Mesenchymal stem cell (in vitro differentiated cells and primary cell): ENCODE measurements around the gene RANBP3.
A peak's percentile ranks its signal among the peaks of the same experiment; 100 is the strongest.

Source experiments
- DNase-seq: peaks from one replicate; pipeline ENCODE4 v3.0.0-alpha.2; 2013
- H2AFZ ChIP-seq: one replicate; pipeline ENCODE4 v1.6.1; 2013; ENCODE audit warnings: low read depth, mild to moderate bottlenecking, control low read depth, inconsistent platforms, low read length, moderate library complexity
- H2AK5ac ChIP-seq: 2 replicates; pipeline ENCODE4 v1.6.1; 2013; ENCODE audit warnings: low read length, moderate library complexity, mild to moderate bottlenecking, inconsistent platforms; ENCODE audit not compliant: severe bottlenecking
- H2BK120ac ChIP-seq: one replicate; pipeline ENCODE4 v1.6.1; 2013; ENCODE audit warnings: low read depth, mild to moderate bottlenecking, inconsistent platforms, low read length, moderate library complexity
- H2BK12ac ChIP-seq, 2 experiments: one replicate each; pipeline ENCODE4 v1.6.1; 2013; ENCODE audit warnings: inconsistent platforms in 2 of 2, low read length in 2 of 2, mild to moderate bottlenecking in 2 of 2, moderate library complexity in 2 of 2, control low read depth in 1 of 2
- H2BK15ac ChIP-seq: one replicate; pipeline ENCODE4 v1.6.1; 2013; ENCODE audit warnings: mild to moderate bottlenecking, low read depth, inconsistent platforms; ENCODE audit not compliant: poor library complexity, severe bottlenecking
- H2BK5ac ChIP-seq: 2 replicates; pipeline ENCODE4 v1.6.1; 2013; ENCODE audit warnings: low read depth, mild to moderate bottlenecking, low read length, control low read depth, inconsistent platforms; ENCODE audit not compliant: poor library complexity, severe bottlenecking
- H3K14ac ChIP-seq, 2 experiments: one replicate each; pipeline ENCODE4 v1.6.1; 2013; ENCODE audit warnings: inconsistent platforms in 2 of 2, low read length in 2 of 2, control low read depth in 1 of 2, mild to moderate bottlenecking in 1 of 2, moderate library complexity in 1 of 2
- H3K18ac ChIP-seq, 2 experiments: one replicate each; pipeline ENCODE4 v1.6.1; 2013; ENCODE audit warnings: inconsistent platforms in 2 of 2, low read length in 2 of 2, control low read depth in 1 of 2, low read depth in 1 of 2, mild to moderate bottlenecking in 1 of 2
- H3K23ac ChIP-seq, 2 experiments: one replicate each; pipeline ENCODE4 v1.6.1; 2013; ENCODE audit warnings: inconsistent platforms in 2 of 2, low read length in 2 of 2, mild to moderate bottlenecking in 2 of 2, moderate library complexity in 2 of 2, control low read depth in 1 of 2
- H3K27ac ChIP-seq: 2 replicates; pipeline ENCODE4 v1.5.1; 2013; ENCODE audit warnings: mild to moderate bottlenecking, moderate library complexity, low read length, control low read depth, inconsistent platforms; ENCODE audit not compliant: poor library complexity, severe bottlenecking
- H3K27me3 ChIP-seq, 2 experiments: 2 replicates each; pipeline versions ENCODE4 v1.6.1 to v1.7.0; 2013; ENCODE audit warnings: low read length in 2 of 2, mild to moderate bottlenecking in 2 of 2, moderate library complexity in 2 of 2, control low read depth in 1 of 2, inconsistent platforms in 1 of 2; ENCODE audit not compliant: control insufficient read depth in 1 of 2, insufficient read depth in 1 of 2
- H3K36me3 ChIP-seq, 2 experiments: 2 replicates each; pipeline versions ENCODE4 v1.6.1 to v1.7.0; 2013; ENCODE audit warnings: low read length in 2 of 2, control low read depth in 1 of 2, inconsistent platforms in 1 of 2, low read depth in 1 of 2, mild to moderate bottlenecking in 1 of 2; ENCODE audit not compliant: insufficient read depth in 2 of 2, control insufficient read depth in 1 of 2
- H3K4ac ChIP-seq, 2 experiments: one replicate each; pipeline ENCODE4 v1.6.1; 2013; ENCODE audit warnings: inconsistent platforms in 2 of 2, low read length in 2 of 2, mild to moderate bottlenecking in 2 of 2, moderate library complexity in 2 of 2, control low read depth in 1 of 2, low read depth in 1 of 2
- H3K4me1 ChIP-seq: 2 replicates; pipeline ENCODE4 v1.6.1; 2013; ENCODE audit warnings: low read depth, low read length, control low read depth; ENCODE audit not compliant: control insufficient read depth, insufficient read depth
- H3K4me2 ChIP-seq: 2 replicates; pipeline ENCODE4 v1.6.1; 2013; ENCODE audit warnings: low read length, mild to moderate bottlenecking, inconsistent platforms; ENCODE audit not compliant: poor library complexity, severe bottlenecking
- H3K4me3 ChIP-seq, 2 experiments: 2 replicates each; pipeline versions ENCODE4 v1.5.1 to v1.7.0; 2013; ENCODE audit warnings: low read length in 2 of 2, mild to moderate bottlenecking in 2 of 2, control low read depth in 1 of 2, low read depth in 1 of 2; ENCODE audit not compliant: insufficient read depth in 1 of 2
- H3K79me1 ChIP-seq: replicated peaks from 2 replicates; pipeline ENCODE4 v1.6.1; 2013; ENCODE audit warnings: mild to moderate bottlenecking, control low read depth, low read length, inconsistent platforms; ENCODE audit not compliant: poor library complexity, severe bottlenecking
- H3K9ac ChIP-seq: 2 replicates; pipeline ENCODE4 v1.7.0; 2013; ENCODE audit warnings: mild to moderate bottlenecking, low read length, moderate library complexity
- H3K9me3 ChIP-seq: 2 replicates; pipeline ENCODE4 v1.7.0; 2013; ENCODE audit warnings: mild to moderate bottlenecking, low read length; ENCODE audit not compliant: control insufficient read depth
- H4K8ac ChIP-seq: one replicate; pipeline ENCODE4 v1.6.1; 2013; ENCODE audit warnings: inconsistent platforms, mild to moderate bottlenecking, low read length, moderate library complexity
- H4K91ac ChIP-seq: one replicate; pipeline ENCODE4 v1.6.1; 2013; ENCODE audit warnings: mild to moderate bottlenecking, low read length, inconsistent platforms
- WGBS: methylation state at CpG from one replicate; pipeline ENCODE4 v1.1.7; 2013; ENCODE audit warnings: mixed read lengths; 5-methylcytosine and 5-hydroxymethylcytosine counted together

RANBP3 gene

DNA sequence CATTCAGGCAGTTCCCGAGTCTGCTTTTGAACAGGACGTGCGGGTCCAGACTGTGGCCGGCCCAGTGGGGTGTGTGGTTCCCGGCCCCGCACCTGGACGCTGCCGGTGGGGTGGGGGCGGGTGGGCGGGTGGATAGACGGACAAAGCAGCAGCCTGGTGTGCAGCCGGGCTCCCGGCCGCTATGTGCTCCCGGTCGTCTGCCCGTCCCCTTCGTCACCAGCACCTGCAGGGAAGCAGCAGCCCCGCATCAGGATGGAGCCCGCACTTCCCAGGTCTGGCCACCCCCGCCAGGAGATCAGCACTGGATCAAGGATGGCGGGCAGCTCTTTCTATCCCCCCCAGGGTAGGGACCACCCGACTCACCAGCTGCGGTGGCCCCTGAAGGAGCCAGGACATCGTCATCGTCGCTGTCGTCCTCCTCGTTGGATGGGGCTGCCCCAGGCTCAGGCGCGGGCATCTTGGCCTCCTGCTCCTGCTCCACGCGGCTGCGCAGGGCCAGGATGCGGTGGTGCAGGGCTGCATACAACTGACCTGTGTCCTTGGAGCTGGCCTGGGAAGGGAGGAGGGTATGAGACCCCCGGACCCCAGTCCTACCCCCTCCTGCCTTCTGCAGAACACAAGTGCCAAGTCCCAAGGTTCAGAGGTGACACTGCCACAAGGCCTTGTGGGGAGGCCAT is 60.4 kb downstream of the RANBP3 start:
- H3K4me1 ChIP-seq: peaks cover 19% of the 10 kb centered on the region
- 96% methylated on average over 32 of the region's 36 CpGs for WGBS
- no peaks in the 10 kb centered on the region for H3K9me3 ChIP-seq
- H3K14ac ChIP-seq: no peak overlapping the region
- no peak overlapping the region for H2AFZ ChIP-seq
- no peak overlapping the region for H2BK12ac ChIP-seq
- DNase-seq: no peak
- H2BK15ac ChIP-seq: no peak overlapping the region
- no peak overlapping the region for H3K9ac ChIP-seq
- no peak overlapping the region for H3K4me3 ChIP-seq
- H3K4ac ChIP-seq: no peak overlapping the region
- H2AK5ac ChIP-seq: no peak overlapping the region
- H3K36me3 ChIP-seq: peaks cover 63 to 81% of the 10 kb centered on the region in 2 experiments
- no peak overlapping the region for H2BK5ac ChIP-seq
- H3K27ac ChIP-seq: no peak overlapping the region
- peaks cover 24% of the 10 kb centered on the region for H3K79me1 ChIP-seq
- no peak overlapping the region for H3K4me2 ChIP-seq
- no peak overlapping the region for H3K18ac ChIP-seq
- H3K27me3 ChIP-seq: no peaks in the 10 kb centered on the region
- no peak overlapping the region for H2BK120ac ChIP-seq
- no peak overlapping the region for H3K23ac ChIP-seq
- H4K8ac ChIP-seq: no peak overlapping the region
- H4K91ac ChIP-seq: no peak overlapping the region

DNA sequence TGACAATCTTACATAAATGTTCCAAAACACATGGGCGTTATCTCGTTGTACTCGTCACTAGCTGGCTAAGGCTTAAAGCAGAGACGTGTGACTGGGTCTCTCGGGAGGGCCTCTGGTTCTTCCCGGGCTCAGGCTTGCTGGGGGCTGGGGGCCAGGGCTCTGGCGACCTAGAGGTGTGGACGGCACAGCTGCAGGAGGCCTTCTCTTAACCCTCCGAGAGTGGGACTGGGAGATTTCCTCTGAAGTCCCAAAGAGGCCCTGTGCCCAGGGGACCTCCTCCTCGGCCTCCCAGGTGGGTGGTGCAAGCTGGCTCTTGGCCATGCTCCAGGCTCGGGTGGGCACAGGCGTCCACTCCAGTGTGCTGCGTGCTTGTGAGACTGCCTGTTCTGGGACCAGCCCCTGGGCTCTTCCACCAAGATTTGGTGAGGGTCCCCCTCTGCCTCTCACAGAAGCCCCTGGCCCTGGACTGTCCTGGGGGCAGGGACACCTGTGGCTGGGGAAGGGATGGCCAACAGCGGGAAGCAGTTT is 61.7 kb downstream of the RANBP3 start:
- Histone ChIP-seq H4K91ac (no peak overlapping the region), H2BK15ac (peak overlapping the region; percentile 20), H3K14ac (no peak overlapping the region), H2BK5ac (no peak overlapping the region), H3K9me3 (no peaks in the 10 kb centered on the region), H3K36me3 (peaks cover 50 to 70% of the 10 kb centered on the region in 2 experiments), H3K18ac (no peak overlapping the region), H2AFZ (no peak overlapping the region), H2BK120ac (no peak overlapping the region), H3K4me3 (no peak overlapping the region), H3K27me3 (no peaks in the 10 kb centered on the region), H2BK12ac (no peak overlapping the region), H3K79me1 (peaks cover 24% of the 10 kb centered on the region), H3K4ac (no peak overlapping the region), H3K23ac (no peak overlapping the region), H3K27ac (no peak overlapping the region), H3K9ac (peak overlapping the region; percentile 67), H3K4me2 (no peak overlapping the region), H2AK5ac (no peak overlapping the region), H4K8ac (no peak overlapping the region), H3K4me1 (peaks cover 19% of the 10 kb centered on the region)
- 85% methylated on average over 14 of the region's 14 CpGs for WGBS
- DNase-seq: no peak

DNA sequence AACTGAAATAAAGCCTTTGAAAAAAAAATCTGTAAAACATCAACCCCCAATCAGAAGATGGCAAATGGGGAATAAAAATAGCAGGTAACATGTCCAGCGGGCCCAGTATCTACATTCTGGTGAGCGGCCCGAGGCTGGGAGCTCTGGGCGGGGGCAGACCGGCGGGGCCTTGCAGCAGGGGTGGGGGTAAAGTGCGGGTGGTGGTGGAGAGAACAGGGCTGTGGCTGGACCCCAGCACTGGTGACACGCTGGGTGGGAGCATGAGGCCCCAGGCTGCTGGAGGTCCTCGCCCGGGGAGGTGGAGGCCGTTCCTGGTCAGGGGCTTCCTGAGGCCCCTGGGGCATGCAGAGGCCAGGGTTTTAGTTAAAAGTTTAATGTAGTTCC is 62.2 kb downstream of the RANBP3 start:
- H3K9me3 ChIP-seq: no peaks in the 10 kb centered on the region
- no peak overlapping the region for H2AFZ ChIP-seq
- no peak for DNase-seq
- H3K27me3 ChIP-seq: no peaks in the 10 kb centered on the region
- no peak overlapping the region for H3K23ac ChIP-seq
- no peak overlapping the region for H2AK5ac ChIP-seq
- peaks cover 24% of the 10 kb centered on the region for H3K79me1 ChIP-seq
- peaks cover 47 to 69% of the 10 kb centered on the region in 2 experiments for H3K36me3 ChIP-seq
- H3K4me3 ChIP-seq: no peak overlapping the region
- H3K14ac ChIP-seq: no peak overlapping the region
- H3K27ac ChIP-seq: no peak overlapping the region
- peak overlapping the region; percentile 67 for H3K9ac ChIP-seq
- no peak overlapping the region for H2BK120ac ChIP-seq
- H2BK15ac ChIP-seq: no peak overlapping the region
- H2BK12ac ChIP-seq: no peak overlapping the region
- no peak overlapping the region for H4K8ac ChIP-seq
- H3K18ac ChIP-seq: no peak overlapping the region
- 93% methylated on average over 8 of the region's 11 CpGs for WGBS
- H3K4ac ChIP-seq: no peak overlapping the region
- no peak overlapping the region for H2BK5ac ChIP-seq
- peaks cover 19% of the 10 kb centered on the region for H3K4me1 ChIP-seq
- no peak overlapping the region for H4K91ac ChIP-seq
- H3K4me2 ChIP-seq: no peak overlapping the region

GRCh38 chr19:5914946-5915781 is 62.8 kb downstream of the RANBP3 start:
- Histone ChIP-seq H2BK5ac (no peak overlapping the region), H3K14ac (no peak overlapping the region), H2BK120ac (no peak overlapping the region), H2AFZ (no peak overlapping the region), H2BK12ac (peak overlapping the region in 1 of 2 experiments; percentile 10), H3K79me1 (peaks cover 24% of the 10 kb centered on the region), H3K36me3 (peaks cover 42 to 75% of the 10 kb centered on the region in 2 experiments), H3K23ac (no peak overlapping the region), H3K9me3 (no peaks in the 10 kb centered on the region), H3K27me3 (no peaks in the 10 kb centered on the region), H2BK15ac (no peak overlapping the region), H3K9ac (no peak overlapping the region), H3K4me3 (no peak overlapping the region), H3K4me1 (peaks cover 19% of the 10 kb centered on the region), H3K4me2 (no peak overlapping the region), H2AK5ac (no peak overlapping the region), H3K27ac (no peak overlapping the region), H4K91ac (peak overlapping the region; percentile 44), H3K4ac (no peak overlapping the region), H3K18ac (peak overlapping the region in 1 of 2 experiments; percentile 48), H4K8ac (no peak overlapping the region)
- no peak for DNase-seq
- WGBS: 95% methylated on average over 39 of the region's 42 CpGs
